Stimulated activated CD4-positive, alpha-beta T cell treated with anti-CD3 and anti-CD28 coated beads, Interleukin-12 subunit alpha, Interleukin-12 subunit beta, amount 100 ng/mL, for 48 hours (primary cell): ENCODE results near the gene MAPK8IP3.

Source experiments
- DNase-seq, 3 donors: peaks; one replicate each; pipeline ENCODE4 v3.0.0-alpha.2; 2020; ENCODE audit warnings: low read depth in 2 of 3, low spot score in 1 of 3

The MAPK8IP3 gene

DNA sequence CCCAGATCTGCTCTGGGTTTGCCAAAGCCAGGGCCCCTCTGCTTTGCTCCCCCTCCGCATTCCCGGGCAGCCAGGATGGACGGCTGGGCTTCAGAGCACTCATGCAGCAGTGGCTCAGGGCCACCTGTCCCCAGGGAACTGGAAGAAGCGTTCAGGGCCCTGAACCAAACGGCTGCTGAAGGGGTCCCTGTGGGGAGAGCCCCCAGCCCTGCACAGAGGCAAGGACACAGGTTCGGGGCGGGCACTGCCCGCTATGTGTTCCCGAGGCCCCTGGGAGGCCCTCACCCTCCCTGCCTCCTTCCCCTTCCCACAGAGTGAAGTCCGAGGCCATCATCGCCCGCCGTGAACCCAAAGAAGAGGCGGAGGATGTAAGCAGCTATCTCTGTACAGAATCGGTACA lies 54.9 kb downstream of the MAPK8IP3 start:
- DNase-seq = no peak

DNA sequence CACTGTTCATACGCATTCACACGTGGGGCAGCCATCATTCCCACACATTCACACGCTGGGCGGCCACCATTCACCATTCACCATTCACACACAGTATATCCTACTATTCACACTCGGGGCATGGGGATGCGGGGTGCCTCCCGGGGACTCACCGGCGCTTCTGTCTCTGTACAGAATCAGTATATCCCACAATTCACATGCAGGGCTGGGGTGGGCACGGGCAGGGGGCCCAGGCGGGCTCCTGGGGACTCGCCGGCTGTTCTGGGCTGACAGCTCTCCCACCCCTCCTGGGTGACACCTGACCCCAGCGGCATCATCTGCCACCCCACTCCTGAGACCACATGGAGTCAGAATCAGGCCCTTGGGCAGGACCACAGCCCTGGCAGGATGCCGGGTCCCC lies 55.8 kb downstream of the MAPK8IP3 start:
- no peak for DNase-seq

DNA sequence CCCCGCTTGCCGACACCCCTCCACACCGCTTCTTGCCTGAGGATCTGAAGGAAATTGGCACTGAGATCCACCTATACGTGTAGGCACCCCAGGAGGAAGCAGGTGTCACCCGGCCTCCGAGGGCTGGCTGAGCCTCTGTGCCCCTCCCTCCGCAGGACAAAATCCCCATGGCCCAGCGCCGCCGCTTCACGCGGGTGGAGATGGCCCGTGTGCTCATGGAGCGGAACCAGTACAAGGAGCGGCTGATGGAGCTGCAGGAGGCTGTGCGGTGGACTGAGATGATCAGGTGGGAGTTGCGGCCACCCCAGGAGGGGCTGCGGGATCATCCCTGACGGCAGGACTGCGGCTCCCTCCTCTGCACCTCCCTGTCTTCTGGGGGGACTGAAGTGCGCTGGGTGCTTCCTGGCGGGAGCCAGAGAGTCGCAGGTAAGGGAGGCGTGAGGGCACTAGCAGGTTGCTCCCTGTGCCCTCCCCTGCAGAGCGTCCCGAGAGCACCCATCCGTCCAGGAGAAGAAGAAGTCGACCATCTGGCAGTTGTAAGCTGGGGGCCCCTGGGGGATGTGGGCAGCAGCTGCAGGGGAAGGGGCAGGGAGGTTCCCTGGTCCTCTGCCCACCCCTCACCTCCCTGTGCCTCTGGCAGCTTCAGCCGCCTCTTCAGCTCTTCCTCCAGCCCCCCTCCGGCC lies 56.3 kb downstream of the MAPK8IP3 start:
- DNase-seq = no peak

DNA sequence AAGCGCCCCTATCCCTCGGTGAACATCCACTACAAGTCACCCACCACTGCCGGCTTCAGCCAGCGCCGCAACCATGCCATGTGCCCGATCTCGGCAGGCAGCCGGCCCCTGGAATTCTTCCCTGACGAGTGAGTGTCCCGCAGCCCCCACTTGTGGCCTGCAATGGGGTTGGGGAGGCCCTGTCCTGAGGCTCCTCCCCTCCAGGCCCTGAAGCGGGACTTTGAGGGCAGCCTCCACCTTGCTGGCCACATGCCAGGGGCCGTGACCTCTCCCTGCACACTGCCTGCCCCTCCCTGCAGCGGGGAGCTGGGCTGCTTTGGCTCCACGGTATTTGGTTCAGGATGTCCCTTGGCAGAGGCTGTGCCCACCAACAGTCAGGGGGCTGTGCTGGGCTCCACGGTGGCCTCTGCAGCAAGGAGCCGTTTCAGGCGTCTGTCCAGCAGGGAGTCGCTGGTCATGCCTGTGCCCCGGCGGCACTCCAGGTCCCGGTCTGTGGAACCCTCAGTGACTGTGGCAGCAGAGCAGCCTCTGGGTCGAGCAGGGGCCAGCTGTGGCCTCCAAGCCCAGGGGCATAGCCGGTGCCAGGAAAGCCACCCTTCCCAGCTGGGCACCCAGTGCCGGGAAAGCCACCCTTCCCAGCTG lies 57.0 kb downstream of the MAPK8IP3 start:
- no peak for DNase-seq

DNA sequence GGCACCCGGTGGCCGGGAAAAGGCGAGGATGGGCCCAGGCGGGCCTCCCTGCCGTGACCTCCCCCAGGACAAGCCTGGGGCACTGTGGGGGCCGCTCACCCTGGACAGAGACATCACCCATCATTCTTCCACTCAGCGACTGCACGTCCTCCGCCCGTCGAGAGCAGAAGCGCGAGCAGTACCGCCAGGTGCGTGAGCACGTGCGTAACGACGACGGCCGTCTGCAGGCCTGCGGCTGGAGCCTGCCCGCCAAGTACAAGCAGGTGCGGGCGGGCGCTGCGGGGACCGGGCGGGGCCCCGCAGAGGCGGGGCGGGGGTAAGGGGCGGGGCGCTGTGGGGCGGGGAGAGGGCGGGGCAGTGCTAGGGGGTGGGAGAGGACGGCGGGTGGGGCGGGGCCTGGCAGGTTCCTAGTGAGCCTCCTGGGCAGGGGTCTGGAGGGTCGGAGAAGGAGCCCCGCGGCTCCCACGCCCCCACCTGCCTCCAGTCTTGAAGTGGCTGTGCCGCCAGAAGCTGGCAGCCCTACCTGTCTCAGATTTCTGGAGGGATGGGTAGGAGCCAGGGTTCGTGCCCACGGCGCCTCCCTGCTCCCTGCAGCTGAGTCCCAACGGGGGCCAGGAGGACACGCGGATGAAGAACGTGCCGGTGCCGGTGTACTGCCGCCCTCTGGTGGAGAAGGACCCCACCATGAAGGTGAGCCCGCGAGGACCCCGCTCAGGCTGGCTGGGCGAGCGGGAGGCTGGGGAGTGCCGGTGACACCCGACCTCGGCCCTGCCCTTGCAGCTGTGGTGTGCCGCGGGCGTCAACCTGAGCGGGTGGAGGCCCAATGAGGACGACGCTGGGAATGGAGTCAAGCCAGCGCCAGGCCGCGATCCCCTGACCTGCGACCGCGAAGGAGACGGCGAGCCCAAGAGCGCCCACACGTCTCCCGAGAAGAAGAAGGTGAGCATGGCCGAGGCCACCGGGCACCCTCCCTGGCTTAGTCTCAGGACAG lies 57.8 kb downstream of the MAPK8IP3 start:
- DNase-seq = no peak

DNA sequence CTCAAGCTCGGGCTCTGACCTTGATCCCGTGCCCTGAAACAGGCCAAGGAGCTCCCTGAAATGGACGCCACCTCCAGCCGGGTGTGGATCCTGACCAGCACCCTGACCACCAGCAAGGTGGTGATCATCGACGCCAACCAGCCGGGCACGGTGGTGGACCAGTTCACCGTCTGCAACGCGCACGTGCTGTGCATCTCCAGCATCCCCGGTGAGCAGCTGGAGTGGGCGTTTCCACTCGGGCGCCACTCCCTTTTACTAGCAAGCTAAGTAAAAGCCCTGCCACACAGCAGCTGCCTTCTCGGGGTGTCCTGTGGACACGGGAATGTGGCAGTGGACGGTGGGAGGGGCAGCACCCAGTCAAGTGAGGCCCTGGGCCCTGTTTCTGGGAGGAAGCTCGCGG lies 59.0 kb downstream of the MAPK8IP3 start:
- DNase-seq = no peak

DNA sequence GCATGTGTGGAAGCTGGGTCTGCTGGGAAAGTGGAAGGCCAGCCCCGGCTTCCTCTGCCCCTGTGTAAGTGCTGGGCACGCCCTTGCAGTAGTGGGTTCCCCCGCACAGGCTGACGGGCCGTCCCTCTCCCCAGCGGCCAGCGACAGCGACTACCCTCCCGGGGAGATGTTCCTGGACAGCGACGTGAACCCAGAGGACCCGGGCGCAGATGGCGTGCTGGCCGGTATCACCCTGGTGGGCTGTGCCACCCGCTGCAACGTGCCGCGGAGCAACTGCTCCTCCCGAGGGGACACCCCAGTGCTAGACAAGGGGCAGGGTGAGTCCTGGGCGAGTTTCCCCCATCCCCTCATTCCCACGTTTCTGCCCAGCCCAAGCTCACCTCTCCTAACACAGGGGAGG lies 59.8 kb downstream of the MAPK8IP3 start:
- DNase-seq = no peak

DNA sequence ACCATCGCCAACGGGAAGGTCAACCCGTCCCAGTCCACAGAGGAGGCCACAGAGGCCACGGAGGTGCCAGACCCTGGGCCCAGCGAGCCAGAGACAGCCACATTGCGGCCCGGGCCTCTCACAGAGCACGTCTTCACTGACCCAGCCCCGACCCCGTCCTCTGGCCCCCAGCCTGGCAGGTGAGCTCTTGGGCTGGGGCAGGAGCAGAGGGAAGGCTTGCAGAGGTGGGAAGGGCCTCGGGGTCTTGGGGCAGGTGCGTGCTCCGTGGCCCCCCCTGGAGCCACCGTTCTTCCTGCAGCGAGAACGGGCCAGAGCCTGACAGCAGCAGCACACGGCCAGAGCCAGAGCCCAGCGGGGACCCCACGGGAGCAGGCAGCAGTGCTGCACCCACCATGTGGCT lies 60.2 kb downstream of the MAPK8IP3 start:
- DNase-seq = no peak

DNA sequence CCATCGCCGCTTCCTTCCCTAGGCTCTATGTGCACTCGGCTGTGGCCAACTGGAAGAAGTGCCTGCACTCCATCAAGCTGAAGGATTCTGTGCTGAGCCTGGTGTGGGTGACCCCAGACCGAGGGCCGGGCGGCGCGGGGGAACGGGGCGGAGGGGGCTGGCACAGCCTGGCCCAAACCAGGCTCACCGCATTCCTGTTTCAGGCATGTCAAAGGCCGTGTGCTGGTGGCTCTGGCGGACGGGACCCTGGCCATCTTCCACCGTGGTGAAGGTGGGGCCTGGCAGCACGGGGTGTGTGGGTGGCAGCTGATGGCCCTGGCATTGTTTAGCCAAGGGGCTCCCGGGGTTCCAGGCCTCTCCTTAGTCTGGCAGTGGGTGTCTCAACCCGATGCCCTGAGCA lies 60.7 kb downstream of the MAPK8IP3 start:
- DNase-seq = no peak

DNA sequence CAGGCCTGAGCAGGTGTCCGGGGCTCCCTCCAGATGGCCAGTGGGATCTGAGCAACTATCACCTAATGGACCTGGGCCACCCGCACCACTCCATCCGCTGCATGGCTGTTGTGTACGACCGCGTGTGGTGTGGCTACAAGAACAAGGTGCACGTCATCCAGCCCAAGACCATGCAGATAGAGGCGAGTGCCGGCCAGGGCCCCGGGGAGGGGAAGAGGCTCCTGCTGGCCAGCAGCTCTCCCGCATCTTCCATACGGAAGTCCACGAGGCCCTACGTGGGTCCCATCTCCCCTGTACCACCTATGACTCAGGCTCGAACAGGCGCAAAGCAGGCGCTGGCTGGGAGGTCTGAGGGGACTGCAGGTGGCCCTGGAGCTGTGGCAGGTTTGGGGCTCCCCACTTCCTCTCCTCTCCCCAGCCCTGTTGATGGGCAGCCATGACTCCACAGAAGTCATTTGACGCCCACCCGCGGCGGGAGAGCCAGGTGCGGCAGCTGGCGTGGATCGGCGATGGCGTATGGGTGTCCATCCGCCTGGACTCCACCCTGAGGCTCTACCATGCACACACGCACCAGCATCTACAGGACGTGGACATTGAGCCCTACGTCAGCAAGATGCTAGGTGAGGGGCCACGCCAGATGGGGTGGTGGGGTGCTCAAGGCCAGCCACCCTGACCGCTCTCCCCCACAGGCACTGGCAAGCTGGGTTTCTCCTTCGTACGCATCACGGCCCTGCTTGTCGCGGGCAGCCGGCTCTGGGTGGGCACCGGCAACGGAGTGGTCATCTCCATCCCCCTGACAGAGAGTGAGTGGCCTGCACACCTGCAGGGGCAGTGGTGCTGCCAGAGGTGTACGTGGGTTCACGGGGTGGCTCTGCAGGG lies 61.4 kb downstream of the MAPK8IP3 start:
- DNase-seq = no peak

DNA sequence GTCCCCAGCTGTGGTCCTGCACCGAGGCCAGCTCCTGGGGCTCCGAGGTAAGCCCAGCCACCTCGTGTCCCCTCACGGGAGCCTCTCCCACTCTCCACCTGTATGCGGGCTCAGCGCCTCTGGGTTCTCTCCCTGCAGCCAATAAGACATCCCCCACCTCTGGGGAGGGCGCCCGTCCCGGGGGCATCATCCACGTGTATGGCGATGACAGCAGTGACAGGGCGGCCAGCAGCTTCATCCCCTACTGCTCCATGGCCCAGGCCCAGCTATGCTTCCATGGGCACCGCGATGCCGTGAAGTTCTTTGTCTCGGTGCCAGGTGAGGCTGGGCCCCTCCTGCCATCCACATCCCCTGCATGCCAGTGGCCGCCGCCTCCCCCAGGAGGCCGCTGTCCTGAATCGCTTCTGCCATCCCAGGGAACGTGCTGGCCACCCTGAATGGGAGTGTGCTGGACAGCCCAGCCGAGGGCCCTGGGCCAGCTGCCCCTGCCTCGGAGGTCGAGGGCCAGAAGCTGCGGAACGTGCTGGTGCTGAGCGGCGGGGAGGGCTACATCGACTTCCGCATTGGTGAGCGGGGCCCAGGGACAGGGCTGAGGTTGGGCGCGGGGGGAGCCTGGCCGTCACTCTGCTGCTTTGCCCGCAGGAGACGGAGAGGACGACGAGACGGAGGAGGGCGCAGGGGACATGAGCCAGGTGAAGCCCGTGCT lies 62.2 kb downstream of the MAPK8IP3 start:
- DNase-seq = no peak

DNA sequence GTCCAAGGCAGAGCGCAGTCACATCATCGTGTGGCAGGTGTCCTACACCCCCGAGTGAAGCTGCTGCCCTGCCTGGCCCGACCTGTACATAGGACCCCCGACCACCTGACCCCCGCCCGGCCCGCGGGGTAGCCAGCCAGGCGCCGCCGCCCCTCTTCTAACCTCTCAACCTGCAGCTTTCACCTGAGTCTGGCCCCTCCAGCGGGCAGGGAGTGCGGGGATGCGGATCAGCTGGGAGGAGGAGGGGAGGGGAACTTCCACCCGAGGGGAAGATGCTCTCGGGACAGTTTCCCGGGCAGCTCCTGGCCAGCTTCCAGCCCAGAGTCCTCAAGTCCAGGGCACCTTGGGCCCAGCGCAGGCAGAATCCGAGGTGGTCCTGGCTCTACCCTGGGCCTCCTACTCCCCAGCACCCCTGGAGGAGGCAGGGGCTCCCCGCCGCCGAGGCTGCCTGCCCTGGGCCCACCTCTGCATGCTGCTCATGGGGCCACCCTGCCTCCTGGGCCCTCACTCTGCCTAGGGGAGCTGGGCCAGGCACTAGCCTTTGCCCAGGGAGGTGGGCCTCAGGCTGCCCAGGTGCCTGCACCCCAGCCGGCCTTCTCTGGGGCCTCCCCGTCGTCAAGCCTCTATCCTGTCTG lies 62.9 kb downstream of the MAPK8IP3 start:
- no peak for DNase-seq

DNA sequence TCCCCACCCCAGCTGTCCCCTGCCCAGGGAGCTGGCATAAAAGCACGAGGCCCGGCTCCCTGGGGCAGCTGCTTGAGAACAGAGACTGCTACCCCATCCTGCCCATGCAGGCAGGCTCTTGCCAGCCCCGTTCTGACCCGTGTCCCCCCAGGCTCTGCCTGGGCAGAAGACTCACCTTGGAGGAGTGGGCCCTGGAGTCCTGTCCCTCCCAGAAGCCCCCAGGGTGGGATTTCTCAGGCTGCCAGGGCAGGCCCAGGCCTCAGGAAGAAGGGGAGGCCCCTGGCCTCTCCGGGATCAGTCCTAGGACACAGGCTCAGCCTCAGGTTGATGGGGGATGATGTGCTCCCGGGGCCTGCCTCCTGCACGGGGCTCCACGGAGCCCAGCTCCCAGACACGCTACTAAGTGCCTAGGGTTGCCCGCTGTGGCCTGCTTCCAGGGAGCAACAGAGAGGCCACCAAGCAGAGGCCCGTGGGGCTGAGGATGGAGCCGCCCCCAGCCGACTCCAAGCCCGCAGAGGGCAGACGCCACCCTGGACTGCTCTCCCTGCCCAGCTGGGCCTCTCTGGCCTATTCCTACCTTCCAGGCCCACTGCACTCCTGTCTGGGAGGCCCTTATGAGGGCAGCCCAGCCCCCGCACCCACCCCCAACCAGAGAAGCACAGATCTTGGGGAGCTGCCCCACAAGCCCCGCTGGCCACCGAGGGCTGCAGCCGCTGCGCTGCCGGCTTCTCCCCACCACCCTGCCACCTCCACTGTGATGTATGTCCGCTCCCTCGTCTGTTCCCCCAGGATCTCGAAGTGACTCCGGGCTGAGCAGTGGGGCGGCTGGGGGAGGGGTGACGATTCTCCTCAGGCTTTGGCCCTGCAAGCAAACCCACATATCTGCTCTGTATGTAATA lies 63.7 kb downstream of the MAPK8IP3 start:
- DNase-seq = no peak

DNA sequence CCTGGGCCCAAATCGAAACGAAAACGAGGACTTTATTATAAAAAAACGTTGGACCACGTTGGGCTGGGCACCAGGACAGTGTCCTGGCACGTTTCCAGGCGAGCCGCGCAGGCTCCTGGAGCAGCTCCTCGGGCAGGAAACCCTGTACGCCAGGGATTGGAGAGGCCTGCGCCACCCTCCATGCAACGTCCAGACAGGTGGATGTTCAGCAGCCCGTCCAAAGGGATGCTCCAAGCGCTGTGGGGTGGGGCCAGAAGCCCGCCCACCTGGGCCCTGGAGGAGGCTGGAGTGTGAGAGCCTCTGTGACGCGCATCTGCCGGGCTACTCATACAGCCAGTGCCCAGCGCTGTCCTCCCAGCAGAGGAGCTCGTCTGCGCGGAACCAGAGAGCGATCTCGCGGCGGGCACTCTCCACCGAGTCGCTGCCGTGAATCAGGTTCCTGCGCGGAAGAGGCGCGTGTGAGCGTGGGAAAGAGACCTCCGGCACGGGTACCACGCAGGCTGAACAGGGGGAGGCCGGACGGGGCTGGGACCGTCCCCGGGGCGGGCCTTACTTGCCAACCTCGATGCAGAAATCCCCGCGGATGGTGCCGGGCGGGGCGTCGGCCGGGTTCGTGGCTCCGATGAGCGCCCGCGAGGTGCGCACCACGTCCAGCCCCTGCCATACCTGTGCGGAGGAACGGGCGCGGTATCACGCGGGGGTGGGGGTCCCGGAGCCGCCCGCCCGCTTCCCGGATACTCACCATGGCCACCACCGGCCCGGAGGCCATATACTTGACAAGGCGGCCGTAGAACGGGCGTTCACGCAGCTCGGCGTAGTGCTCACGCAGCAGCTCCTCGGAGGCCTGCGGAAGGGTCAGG lies 64.6 kb downstream of the MAPK8IP3 start:
- DNase-seq = peak in 2 of 3 donors; percentile 39 to 51

DNA sequence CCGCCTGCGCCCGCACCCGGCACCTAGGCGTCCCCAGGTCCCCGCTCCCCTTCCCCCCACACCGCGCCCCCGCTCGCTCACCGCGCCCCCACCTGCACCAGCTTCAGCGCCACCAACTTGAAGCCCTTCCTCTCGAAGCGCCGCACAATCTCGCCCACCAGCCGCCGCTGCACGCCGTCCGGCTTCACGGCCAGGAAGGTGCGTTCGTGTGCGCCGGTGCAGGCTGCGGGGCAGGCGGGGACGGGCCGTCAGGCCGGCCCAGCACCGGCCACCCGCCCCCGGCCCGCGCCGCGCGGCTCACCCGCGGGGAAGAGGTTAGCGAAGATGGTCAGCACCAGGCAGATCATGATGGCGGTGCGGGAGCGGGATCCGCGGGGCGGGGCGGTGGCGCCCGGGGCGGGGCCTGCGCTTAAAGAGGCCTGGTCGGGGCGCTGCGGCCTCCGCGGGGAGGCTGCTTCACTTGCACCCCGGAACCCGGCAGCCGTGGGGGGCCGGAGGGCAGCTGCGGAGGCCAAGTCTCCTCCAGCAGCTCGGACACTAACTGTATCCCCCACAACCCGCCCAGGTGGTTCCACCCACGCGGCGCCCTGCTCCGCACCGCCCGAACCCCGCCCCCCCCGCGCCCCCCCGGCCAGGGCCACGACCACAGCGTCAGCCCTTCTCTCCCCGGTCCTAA lies 65.3 kb downstream of the MAPK8IP3 start, which contains the start of gene NME3:
NME3 (minus strand) TSS at position 356 of the 676 bp plus-strand sequence; CDS start at position 347, 9 bp downstream.
- DNase-seq = peak; percentile 54 to 79 (median 77)

DNA sequence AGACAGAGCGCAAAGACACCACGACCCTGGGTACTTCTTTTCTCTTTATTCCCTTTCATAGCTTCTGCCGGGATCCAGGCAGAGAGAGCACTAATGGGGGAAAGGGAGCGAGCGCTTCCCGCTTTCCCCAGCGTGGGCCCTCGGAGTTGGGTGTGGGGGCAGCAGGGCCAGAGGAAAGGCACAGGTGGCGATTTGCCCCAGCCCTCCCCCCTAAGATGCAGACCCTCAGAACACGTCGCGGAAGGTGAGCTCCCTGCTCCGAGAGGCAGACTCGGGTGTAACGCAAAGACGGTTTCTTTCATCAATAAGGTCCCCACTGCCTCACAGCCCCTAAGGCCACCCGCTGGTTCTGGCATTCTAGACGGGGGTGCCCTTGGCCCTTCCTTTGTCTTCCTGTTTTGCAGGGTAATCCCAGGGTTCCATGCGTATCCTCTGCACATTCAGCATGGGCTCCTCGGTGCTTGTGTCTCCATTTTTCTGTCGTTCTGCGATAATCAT lies 65.9 kb downstream of the MAPK8IP3 start:
- no peak for DNase-seq

DNA sequence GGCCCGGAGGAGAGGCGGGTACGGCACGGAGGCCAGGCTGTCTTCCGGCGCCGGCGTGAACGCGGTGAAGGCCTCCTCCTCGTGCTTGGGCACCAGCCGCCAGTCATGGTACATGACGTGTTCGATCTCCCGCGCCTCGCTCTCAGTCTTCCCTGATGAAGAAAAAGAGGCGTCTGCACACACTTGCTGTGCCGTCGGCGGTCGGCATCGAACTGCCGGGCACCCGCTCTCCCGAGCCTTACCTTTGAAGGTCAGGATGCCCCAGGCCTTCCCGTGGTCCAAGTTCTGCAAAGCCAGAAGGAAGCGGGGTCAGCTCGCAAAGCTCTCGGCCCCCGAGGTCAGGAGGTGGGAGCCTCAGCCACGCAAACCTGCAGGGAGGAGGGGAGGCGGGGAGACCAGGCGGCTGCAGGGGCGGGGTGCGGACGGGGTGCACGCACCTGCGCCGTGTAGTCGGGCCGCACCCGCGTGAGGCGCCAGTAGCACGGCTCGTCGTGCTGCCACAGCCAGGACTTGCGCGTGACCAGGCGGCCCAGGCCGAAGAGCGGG lies 66.4 kb downstream of the MAPK8IP3 start, which contains the start of gene EME2:
EME2 (plus strand) TSS at position 449 of the 546 bp plus-strand sequence. CDS start 418 bp downstream, outside the sequence.
- peak; percentile 40 to 47 (median 41) for DNase-seq
